SU-DHL-6 (cell line): ENCODE measurements around the gene PRM1.

ENCODE experiments used
- H2AFZ ChIP-seq: fragments of 200-600 bp; sonication (generic); 2 replicates; pipeline ENCODE4 v1.6.1; 2014; ENCODE audit warnings: low read depth, mild to moderate bottlenecking, moderate library complexity, mixed read lengths, antibody characterized with exemption, low read length; ENCODE audit not compliant: severe bottlenecking
- H3F3A ChIP-seq: fragments of 200-600 bp; shearing (Covaris generic); 2 replicates; pipeline ENCODE4 v1.6.0; 2016; ENCODE audit warnings: antibody characterized with exemption, mild to moderate bottlenecking; ENCODE audit not compliant: insufficient read depth
- H3K27ac ChIP-seq: fragments of 200-600 bp; sonication (generic); 2 replicates; pipeline ENCODE4 v1.5.1; 2016; ENCODE audit warnings: low read depth, mild to moderate bottlenecking, low read length, moderate library complexity, mixed read lengths
- H3K27me3 ChIP-seq: fragments of 200-600 bp; sonication (generic), shearing (Covaris generic); 2 replicates; pipeline ENCODE4 v1.6.0; 2014; ENCODE audit warnings: mild to moderate bottlenecking, low read length
- H3K36me3 ChIP-seq: fragments of 200-600 bp; sonication (generic); 2 replicates; pipeline ENCODE4 v1.6.1; 2014; ENCODE audit warnings: mild to moderate bottlenecking, low read length, mixed read lengths
- H3K4me2 ChIP-seq: fragments of 300-600, 200-600 bp; shearing (Covaris generic), sonication (generic); 2 replicates; pipeline ENCODE4 v1.6.0; 2014; ENCODE audit warnings: low read length, low read depth, mild to moderate bottlenecking; ENCODE audit not compliant: poor library complexity, severe bottlenecking
- H3K4me3 ChIP-seq: fragments of 200-600 bp; sonication (generic); 2 replicates; pipeline ENCODE4 v1.5.1; 2014; ENCODE audit warnings: antibody characterized with exemption, low read length, mild to moderate bottlenecking, mixed read lengths; ENCODE audit not compliant: insufficient read depth, poor library complexity, severe bottlenecking
- H3K79me2 ChIP-seq: fragments of 200-600 bp; sonication (generic); 2 replicates; pipeline ENCODE4 v1.6.1; 2014; ENCODE audit warnings: mild to moderate bottlenecking, low read length, moderate library complexity; ENCODE audit not compliant: insufficient read depth
- H3K9ac ChIP-seq: fragments of 200-600 bp; sonication (generic); 2 replicates; pipeline ENCODE4 v1.7.0; 2014; ENCODE audit warnings: mild to moderate bottlenecking, low read length
- H3K9me2 ChIP-seq: fragments of 200-600 bp; sonication (generic); replicated peaks from 2 replicates; pipeline ENCODE4 v1.6.1; 2014; ENCODE audit warnings: low read length; ENCODE audit not compliant: insufficient read depth
- H3K9me3 ChIP-seq: fragments of 200-600 bp; sonication (generic); 2 replicates; pipeline ENCODE4 v1.6.1; 2014; ENCODE audit warnings: low read length, mixed read lengths; ENCODE audit not compliant: insufficient read depth
- H4K20me1 ChIP-seq: fragments of 200-600 bp; sonication (generic); 2 replicates; pipeline ENCODE4 v1.6.1; 2014; ENCODE audit warnings: low read depth, mild to moderate bottlenecking, antibody characterized with exemption, low read length, moderate library complexity, mixed read lengths
- EZH2phosphoT487 ChIP-seq: fragments of 200-600 bp; sonication (generic), shearing (Covaris generic); conservative IDR thresholded peaks from 2 replicates; pipeline ENCODE4 v1.6.1; 2018; ENCODE audit warnings: mild to moderate bottlenecking, antibody characterized with exemption, low read length, moderate library complexity, mixed read lengths
- TF ChIP-seq, protein P1 (sequence below): fragments of 200-600 bp; sonication (generic); IDR thresholded peaks from one replicate; pipeline ENCODE4 v1.5.1; 2017; ENCODE audit warnings: antibody characterized with exemption, mild to moderate bottlenecking, low read length, moderate library complexity; ENCODE audit not compliant: insufficient read depth, poor library complexity, severe bottlenecking

The PRM1 gene

DNA sequence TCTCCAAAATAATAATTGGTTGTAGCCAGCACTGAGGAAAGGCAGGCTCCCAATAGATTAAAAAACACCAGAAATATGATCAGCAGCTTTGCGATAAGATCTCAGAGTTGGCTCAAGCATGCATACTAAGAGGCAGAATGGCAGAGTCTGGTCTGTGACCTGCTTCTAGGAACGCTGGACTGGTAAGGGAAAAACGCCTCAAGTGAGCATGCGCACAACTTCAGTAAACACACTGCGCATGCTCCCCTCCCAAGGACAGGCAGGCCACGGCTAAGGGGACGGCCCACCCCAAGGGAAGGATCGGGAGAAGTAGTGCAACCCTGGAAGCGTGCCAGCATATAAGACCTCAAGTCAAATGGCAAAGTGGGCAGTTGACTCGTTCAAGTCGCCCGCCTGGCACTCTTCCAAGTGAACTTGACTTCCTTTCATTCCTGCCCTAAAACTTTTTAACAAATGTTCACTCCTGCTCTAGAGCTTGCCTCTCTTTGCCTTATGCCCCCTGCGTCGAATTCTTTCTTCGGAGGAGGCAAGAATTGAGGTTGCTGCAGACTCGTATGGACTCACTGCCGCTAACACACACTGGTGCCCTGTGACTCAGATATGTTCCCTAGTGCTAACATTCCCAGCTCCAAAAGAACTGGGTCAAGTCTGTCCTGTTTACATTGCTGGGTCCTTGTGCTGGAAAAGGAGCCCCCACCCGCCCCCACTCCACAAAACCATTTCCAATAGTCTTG is 22.4 kb upstream of the PRM1 start:
- TF ChIP-seq, protein P1, sequence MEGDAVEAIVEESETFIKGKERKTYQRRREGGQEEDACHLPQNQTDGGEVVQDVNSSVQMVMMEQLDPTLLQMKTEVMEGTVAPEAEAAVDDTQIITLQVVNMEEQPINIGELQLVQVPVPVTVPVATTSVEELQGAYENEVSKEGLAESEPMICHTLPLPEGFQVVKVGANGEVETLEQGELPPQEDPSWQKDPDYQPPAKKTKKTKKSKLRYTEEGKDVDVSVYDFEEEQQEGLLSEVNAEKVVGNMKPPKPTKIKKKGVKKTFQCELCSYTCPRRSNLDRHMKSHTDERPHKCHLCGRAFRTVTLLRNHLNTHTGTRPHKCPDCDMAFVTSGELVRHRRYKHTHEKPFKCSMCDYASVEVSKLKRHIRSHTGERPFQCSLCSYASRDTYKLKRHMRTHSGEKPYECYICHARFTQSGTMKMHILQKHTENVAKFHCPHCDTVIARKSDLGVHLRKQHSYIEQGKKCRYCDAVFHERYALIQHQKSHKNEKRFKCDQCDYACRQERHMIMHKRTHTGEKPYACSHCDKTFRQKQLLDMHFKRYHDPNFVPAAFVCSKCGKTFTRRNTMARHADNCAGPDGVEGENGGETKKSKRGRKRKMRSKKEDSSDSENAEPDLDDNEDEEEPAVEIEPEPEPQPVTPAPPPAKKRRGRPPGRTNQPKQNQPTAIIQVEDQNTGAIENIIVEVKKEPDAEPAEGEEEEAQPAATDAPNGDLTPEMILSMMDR, result no peak
- TF ChIP-seq EZH2phosphoT487, result no peak
- Histone ChIP-seq H3K79me2 (no peaks in the 10 kb centered on the region), H3F3A (peaks cover 3% of the 10 kb centered on the region), H3K9me2 (no peaks in the 10 kb centered on the region), H2AFZ (no peak overlapping the region), H3K9ac (no peak overlapping the region), H3K27me3 (no peaks in the 10 kb centered on the region), H3K27ac (no peak overlapping the region), H4K20me1 (no peaks in the 10 kb centered on the region), H3K4me3 (no peak overlapping the region), H3K4me2 (no peak overlapping the region), H3K36me3 (no peaks in the 10 kb centered on the region), H3K9me3 (0 out of 2 replicates have a peak, but pooled peaks cover 5% of the 10 kb centered on the region)

- H3K27ac ChIP-seq, result no peak overlapping the region
- H3K4me3 ChIP-seq, result no peak overlapping the region
Observed at GRCh38 chr16:11302977-11303376, 21.8 kb upstream of the PRM1 start.

DNA sequence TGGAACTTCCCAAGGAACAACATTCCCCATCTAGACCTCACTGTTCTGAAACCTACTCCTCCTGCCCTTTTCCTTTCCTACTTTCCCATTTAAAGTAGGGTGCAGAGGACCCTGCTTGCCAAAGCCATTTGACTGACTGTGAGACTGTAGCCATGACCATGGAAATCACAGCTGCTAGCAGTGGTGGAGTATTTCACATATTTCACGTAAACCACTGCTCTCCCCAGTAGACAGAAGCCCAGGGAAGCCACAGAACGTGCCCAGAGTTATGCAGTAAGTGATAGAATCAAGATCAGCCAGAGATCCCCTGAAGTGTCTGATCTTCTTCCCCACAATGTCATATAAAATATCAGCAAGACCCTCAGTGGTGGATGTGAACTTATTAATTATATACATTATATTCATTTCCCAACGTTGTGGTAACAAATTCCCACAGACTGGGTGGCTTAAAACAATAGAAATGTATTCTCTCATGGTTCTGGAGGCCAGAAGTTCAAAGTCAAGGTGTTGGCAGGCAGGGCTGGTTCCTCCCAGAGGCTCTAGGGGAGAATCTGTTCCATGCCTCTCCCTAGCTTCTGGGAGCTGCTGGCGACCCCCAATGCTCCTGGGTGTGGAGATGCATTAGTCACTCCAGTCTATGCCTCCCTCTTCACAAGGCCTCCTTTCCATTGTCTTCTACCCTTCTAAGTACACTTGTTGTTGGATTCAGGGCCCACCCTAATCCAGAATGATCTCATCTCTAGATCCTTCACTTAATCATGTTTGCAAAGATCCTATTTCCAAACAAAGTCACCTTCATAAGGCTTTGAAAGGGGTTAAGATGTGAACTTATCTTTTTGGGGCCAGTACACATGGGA is 20.7 kb upstream of the PRM1 start:
- Histone ChIP-seq H3K9ac (no peak overlapping the region), H3K27me3 (no peaks in the 10 kb centered on the region), H2AFZ (no peak overlapping the region), H3K27ac (no peak overlapping the region), H3K36me3 (no peaks in the 10 kb centered on the region), H4K20me1 (no peaks in the 10 kb centered on the region), H3K79me2 (no peaks in the 10 kb centered on the region), H3K4me2 (no peak overlapping the region), H3K9me2 (no peaks in the 10 kb centered on the region), H3K4me3 (no peak overlapping the region), H3F3A (peaks cover 15% of the 10 kb centered on the region), H3K9me3 (no peaks in the 10 kb centered on the region)
- TF ChIP-seq EZH2phosphoT487, result no peak
- TF ChIP-seq, protein P1, result no peak

More at GRCh38 chr16:11302977-11303376, 21.8 kb upstream of the PRM1 start:
- Histone ChIP-seq H4K20me1 (no peaks in the 10 kb centered on the region), H3K36me3 (no peaks in the 10 kb centered on the region), H3K9ac (no peak overlapping the region), H3K27me3 (no peaks in the 10 kb centered on the region), H3F3A (peaks cover 9% of the 10 kb centered on the region), H2AFZ (no peak overlapping the region), H3K79me2 (no peaks in the 10 kb centered on the region), H3K9me2 (no peaks in the 10 kb centered on the region), H3K9me3 (0 out of 2 replicates have a peak, but pooled peaks cover 1% of the 10 kb centered on the region), H3K4me2 (no peak overlapping the region)
- TF ChIP-seq, protein P1, result no peak
- no peak for TF ChIP-seq EZH2phosphoT487
